Stimulated activated CD4-positive, alpha-beta T cell treated with anti-CD3 and anti-CD28 coated beads, TNF-alpha, amount 100 ng/mL, for 1 hour (primary cell): ENCODE measurements around the gene VPS37B.
"Not testable (repeated sequence)": the region's sequence is repeated elsewhere in the genome, so short reads cannot be mapped to it uniquely, and the experiment has no call there.

ENCODE experiments used
- DNase-seq, 3 donors: peaks; one replicate each; pipeline ENCODE4 v3.0.0-alpha.2; 2020; ENCODE audit warnings: low read depth in 3 of 3, low spot score in 1 of 3

VPS37B gene

DNA sequence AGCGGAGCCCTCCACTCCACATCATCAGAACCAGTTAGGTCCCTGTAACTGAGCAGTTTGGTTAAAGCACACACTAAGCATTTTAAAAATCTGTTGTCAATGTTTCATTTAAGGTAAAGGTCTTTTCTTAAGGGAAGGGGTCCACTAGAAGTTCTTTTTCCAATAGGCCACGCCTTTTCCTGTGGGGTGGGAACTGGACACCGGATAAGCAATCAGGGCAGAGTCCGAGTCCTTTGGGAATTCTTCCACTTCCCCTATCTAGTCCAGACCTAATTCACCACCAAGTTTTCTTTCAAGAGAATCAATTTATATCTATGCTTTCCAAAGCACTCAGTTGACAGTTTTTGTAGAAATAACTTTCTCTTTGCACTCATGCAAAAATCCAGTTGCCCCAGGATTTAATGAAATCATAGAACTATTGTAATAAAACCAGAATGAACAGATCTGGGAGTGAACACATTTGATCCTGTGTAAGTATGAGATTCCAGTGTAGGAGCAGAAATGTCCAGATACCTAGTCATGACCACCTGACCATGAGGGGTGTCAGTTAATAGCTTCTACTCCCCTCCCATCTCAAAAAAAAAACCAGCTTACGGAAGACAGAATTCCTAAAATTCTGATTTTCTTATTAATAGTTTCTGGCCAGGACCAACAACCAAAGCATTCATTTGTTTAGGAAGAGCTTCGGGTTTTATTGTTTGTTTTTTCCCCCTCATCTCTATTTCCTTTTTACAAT lies 11.7 kb downstream of the VPS37B start:
- no peak for DNase-seq

DNA sequence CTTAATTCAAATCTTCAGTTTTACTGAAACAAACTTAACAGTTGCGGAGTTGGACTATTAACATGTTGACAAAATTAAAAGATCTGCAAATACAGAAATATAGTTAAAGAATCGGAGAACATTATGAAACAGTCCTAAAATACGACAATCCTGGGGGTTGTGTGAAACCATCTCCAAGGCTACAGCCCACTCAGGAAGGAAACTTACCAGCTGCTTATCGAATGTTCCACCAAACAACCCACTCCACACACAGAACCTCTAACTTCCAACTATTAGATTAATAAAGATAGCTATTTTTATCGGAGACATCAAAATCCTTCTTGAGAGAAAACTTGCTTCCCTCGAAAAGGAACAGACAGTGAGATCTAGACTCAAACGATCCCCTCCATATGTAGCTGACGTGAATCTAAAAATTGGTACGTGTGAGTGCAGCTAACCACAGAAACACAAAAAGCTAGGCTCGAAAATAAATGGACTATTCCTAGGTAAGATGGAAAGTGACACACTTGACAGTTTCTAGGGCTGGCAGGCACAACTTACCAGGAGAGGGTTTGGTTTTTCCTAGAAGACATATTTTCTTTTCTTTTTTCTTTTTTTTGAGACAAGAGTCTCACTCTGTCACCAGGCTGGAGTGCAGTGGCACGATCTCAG lies 12.9 kb downstream of the VPS37B start:
- no peak for DNase-seq

DNA sequence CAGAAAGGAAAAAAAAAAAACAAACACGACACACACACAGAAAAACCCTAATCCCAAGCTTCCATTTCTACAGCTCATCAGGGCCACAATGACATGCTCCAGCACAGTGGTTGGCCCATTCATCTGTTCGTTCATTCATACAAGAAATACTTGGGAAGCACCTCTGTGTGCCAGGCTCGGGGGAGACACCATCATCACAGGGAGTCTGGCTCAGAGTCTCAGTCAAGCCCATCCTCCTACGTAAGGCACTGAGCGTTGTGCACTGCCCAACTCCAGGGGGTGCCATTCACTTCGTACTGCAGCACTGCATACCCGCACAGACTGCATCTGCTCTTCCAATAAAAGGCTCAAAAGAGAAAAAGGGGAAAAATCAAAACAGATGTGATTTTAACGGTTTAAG lies 15.3 kb downstream of the VPS37B start:
- DNase-seq, result no peak

DNA sequence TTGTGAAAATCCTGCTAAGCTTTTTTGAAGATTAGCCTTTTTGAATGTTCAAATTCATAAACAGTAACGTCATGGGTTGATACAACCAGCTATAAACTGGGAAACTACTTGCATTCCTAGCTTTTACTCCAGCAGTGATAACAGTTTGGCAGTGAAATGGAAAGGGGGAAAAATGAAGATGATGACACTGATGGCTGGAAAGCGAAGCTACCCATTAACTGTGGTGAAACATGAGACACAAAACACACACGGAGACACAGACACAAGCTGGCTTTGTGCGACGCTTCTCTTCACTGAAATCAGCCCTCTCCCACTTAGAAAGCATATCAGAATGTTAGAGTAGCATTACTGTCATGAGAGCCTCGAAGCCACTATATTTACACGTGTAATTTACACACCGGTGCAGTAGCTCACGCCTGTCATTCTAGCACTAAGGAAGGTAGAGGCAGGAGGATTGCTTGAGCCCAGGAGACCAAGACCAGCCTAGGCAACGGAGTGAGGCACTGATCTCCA lies 15.7 kb downstream of the VPS37B start:
- DNase-seq, result no peak

DNA sequence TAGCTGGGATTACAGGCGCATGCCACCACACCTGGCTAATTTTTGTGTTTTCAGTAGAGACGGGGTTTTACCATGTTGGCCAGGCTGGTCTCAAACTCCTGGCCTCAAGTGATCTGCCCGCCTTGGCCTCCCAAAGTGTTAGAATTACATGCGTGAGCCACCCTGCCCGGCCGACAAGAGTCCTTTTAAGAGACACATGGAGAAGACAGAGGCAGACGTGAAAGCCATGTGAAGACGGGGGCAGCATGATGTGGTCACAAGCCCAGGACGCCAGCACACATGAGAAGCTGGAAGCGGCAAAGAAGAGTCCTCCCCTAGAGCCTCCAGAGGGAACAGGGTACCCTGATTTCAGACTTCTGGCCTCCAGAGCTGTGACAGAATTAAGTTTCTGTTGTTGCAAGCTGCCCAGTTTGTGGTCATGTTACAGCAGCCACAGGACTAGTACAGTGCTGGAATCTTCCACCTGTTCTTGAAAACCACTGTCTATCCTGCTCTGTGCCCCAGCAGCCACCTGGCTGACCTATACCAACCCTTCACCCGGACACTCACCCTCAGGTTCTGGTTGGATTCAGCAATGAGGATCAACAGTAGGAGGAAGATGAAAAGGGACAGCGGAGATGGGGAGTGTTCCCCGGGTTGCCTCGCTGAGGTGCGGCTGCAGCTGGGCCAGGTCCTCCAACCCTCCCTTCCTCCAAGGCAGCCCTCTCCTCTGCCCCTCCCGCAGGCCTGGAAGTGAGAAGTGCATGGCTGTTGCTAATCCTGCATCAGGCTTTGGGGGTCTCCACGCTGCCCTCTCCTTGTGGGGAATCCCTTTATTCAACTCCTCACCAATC lies 16.9 kb downstream of the VPS37B start:
- DNase-seq, result no peak

DNA sequence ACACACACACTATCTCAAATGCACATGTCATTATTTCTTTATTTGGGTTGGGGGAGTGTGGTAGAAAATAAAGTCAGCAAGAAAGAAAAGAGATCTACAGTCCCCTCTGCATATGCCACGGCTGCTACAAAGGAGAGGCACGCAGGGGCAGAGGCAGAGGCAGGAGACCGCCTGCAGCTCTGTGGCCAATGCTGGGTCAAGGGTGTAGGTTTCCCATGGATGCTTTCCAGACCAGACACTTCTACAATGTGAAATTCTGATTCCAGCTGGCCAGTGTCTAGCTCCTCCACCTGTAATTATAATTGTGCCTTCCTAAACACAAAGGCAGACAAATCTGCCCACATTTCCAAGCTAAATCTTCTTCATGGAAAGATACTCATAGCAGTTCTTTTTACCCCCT lies 19.2 kb downstream of the VPS37B start:
- no peak for DNase-seq

DNA sequence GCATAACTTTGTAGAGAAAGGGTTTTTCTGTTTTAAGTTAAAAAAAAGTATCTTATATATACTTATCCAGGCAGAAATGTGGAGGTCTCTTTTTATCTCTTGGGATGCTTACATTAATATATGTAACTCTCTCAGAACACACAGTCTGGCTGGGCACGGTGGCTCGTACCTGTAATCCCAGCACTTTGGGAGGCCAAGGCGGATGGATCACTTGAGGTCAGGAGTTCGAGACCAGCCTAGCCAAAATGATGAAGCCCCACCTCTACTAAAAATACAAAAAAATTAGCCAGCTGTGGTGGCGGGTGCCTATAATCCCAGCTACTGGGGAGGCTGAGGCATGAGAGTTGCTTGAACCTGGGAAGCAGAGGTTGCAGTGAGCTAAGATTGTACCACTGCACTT lies 19.6 kb downstream of the VPS37B start:
- DNase-seq, result not testable (repeated sequence)

DNA sequence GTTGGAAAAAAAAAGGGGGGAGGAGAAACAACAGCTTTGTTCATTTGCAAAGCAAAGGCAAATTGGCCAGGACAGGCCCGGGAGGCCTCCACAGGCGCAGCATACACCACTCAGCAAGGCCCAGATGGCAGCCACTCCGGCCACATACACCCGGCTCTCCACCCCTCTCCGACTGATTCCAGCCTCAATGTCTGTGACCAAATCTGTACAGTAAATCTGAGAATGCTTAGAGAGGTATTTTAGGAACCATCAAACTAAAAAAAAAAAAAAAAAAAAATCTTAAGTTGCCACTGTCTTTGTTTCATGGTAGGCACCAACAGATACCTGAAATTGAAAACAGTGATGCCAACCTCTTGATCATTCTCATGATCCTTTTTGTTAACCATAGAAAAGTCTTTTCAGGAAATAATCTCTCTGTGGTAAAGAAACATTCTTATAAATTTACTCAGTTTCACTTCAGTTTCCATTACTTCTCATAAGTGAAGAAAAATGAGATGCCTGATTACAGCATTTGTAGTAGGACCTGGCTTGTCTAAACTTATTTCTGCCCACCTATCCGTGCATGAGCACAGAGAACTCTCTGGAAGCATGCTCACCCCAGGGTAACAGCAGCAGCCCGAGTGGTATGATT lies 20.2 kb downstream of the VPS37B start:
- no peak for DNase-seq

DNA sequence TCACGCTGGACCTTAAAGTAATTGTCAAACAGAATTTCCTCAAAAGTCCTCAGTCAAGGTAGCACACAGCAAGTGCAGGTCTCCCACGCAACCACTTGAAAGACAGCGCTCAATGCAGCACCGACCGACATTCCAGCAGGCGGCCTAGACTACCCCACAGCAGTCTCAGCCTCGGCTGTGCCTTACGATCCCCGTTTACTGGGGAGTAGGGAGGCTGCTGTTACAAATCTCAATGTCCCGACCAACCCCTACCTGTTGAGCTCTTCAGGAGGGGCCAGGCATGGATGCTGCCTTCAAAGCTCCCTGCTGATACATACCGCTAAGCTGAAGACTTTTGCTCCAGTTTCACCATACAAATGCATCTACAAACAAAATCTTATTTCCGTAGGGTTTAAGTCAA lies 21.8 kb downstream of the VPS37B start:
- peak in 1 of 3 donors; percentile 29 for DNase-seq

DNA sequence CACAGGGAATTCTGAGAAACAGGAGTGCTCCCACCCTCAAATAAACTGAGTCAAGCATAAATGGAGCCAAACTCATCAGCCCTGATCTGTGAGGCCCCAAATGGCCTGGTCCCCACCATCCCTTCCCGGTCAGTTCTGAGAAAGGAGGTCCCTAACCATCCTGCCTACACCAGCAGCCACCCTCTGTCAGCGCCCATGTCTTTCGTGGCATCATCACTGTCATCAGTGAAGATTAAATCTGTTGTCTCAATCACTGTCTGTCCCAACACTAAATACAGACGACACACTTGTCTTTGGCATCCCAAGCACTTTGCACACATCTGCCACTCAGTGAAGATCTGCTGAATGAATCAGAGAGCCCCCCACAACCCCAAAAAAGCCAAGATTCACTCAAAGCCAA lies 22.4 kb downstream of the VPS37B start:
- no peak for DNase-seq

DNA sequence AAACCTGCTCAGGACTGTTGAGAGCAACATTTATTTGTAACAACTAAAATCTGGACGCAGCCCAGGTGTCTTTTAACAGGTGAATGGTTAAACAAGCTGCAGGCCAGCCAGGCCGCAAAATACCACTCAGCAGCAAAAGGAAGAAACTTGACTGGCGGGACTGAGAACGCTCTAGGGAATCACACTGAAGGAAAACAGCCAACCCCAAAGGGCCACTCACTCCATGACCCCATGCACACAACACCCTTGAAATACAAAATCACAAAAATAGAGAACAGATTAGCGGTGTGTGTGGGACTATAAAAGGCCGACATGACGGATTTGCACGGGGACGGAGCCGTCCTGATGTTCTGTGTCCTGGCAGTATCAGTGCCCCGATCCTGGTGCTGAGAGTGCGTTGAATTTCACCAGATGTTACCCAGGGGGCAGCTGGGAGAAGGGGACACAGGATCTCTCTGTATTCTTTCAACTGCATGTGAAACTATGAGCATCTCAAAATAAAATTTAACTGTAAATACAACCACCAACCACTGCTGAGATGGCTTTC lies 23.0 kb downstream of the VPS37B start:
- DNase-seq, result no peak

DNA sequence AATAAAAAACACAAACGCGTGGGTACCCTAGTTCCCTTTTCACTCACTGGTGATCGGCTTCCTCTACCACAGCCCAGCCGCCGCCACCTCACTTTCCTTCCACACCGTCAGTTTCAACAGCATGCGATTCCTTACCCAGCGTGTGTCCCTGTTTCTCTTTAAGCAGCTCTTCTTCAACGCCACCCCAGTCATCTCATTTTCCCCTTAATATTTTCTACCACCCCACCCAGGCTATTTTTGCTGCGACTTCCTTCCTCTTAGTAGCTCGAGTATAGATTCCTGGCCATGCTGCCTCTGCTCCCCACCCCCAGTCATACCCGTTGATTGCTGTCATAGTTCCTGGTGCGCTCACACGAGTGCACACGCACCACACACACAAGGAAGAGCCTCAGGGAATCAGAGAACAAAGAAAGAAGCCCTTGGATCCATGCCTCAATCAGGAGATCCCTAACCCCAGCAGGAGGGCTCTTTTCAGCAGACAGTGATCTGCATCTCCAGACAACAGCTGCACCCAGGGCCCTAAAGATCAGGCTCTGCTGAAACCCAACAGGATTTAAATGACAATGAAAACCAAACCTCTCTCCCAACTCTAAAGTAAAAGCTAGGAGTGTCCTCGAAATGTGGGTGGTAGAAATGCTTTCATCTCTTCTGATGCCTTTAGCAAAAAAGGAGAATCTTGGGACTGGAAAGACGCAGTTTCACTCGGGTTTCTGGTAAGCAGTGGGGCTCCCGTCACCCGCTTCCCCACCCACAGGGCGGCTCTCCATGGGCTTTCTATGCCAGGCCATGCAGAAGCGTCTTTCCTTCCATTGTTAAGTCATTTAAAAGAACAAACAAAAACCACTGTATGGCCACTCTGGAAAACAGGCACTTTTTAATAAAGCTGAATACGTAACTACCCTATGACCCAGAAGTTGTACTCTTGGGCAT lies 23.8 kb downstream of the VPS37B start:
- DNase-seq, result no peak

DNA sequence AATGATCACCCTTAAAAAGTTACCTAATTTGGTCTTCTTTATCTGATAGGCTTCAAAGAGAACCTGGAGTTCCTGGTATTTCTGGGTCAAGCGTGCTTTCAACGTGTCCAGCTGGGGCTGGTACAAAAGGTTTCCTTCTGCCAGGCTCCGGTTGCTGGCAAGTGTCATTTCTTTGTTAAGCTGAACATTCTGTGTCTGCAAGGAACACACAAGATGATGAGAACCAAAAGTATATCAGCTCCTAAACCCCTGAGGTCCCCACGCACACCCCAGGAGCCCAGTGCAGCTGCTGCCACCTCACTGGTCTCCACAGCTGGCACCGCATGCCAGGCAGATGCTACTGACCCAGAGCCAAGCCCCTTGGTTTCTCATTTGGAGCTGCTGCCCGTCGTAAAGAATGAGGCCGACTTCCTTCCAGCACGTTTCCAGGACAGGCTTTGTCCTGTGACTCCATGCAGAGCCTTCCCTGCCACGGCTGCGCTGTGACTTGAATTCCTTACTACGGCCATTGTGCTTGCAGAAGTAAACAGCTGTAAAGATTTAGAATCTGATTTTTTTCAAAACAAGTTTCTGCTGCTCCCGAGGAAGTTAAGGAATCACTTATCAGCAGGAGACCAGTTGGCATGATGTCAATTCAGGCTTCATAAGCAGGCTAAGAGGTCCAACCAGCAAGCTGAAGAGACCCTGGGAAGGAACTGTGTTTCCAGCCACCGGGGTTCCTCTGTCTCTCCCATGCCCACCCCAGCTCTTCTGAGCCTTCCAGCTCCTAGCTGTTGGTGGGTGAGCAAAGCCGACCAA lies 24.9 kb downstream of the VPS37B start:
- no peak for DNase-seq

DNA sequence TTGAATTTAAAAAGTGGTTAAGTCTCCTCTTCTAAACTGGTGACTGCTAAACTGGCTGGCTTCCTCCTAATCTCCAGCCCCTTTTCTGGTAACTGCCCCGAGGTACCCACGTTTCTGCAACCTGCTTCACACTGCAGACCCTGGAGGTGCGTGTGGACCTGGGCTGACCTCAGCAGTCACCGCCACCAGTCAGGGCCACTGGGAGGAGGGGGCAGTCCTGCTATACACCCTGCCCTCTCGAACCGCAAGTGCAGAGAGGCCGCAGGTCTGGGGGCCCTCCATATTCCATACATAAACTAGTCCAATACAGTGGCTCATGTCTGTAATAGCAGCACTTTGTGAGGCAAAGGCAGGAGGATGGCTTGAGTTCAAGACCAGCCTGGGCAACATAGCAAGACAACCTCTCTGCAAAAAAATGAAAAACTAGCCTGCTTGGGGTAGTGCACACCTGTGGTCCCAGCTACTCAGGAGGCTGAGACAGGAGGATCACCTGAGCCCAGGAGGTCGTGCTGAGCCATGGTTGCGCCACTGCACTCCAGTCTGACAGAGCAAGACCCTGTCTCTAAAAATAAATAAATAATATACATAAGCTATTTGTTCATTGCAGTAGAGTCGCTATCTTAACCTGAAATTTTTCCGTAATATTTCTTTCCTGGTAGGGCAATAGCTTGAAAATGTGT lies 25.6 kb downstream of the VPS37B start:
- DNase-seq, result no peak

DNA sequence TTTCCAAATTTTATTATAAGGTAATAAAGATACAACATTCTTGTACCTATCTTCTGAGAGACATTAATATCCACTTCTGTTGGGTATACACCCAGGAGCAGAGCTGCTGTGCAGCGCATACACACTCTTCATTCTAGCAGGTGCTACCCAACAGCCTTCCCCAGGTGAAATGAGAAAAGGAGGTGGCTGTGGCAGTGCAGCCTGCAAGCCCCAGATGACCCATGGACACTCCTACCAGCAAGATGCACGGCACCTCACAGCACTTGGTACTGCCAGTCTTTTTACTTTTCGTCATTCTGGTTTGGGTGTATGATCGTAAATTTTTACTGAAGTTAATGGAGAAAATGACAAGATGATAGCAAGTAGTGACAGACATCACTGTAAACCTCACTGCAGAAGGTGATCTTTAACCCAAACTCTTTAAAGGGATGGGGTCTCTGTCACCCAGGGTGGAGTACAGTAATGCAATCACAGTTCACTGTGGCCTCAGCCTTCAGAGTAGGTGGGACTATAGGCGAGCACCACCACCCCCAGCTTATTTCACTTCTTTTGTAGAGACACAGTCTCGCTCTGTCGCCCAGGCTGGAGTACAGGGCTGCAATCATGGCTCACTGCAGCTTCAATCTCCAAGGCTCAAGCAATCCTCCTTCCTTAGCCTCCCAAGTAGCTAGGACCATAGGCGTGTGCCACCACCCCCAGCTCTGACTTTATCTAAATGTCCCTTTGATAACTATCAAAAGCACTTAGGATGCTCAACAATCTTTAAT lies 26.5 kb downstream of the VPS37B start:
- DNase-seq, result no peak

DNA sequence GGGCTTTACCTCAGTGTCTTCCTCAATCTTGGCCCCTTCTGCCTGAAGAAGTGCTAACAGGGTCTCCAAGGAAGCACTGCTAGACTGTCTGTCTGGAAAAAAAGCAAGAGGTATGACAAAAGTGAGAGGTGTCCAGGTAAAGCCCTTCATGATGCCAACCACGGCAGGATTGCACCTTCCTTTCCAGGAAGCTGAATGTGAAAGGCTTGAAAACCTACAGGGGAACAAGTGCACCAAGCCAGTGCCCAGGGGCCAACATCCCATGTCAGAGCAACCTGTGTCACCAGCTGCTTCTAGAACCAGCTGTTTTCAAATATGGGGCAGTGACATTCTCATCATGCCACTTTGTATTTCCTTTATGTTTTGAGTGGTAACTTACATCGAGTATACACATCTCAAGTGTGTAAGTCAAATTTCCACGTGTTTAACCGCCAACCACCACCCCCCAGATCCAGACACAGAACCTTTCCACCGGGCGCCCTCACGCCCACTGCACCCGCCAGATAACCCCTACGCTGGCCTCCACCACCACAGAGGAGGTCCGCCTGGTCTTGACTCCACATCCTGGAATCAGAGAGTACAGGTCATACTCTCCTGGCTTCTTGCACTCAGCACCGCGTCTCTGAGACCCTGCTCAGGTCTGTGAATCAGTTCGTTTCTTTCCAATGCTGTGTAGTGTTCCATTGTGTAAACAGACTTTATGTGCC lies 27.3 kb downstream of the VPS37B start:
- DNase-seq, result no peak
